Cardiac muscle cell (in vitro differentiated cells and primary cell): ENCODE measurements around the gene KRT76. TPM values are rescaled to one million over a fixed set of nuclear protein-coding genes. Genes with fewer than 3 reads are reported as not detected.
"Not testable (repeated sequence)": the region's sequence is repeated elsewhere in the genome, so short reads cannot be mapped to it uniquely, and the experiment has no call there.

Experiments used
- DNase-seq, 2 donors: peaks; one replicate each; pipeline versions ENCODE4 v3.0.0 to v3.0.0-alpha.2; 2010 to 2017; ENCODE audit warnings: low read depth in 1 of 2, low spot score in 1 of 2
- H3K27ac ChIP-seq: fragments of 200-600 bp; sonication (generic); 2 replicates; pipeline ENCODE4 v1.5.1; 2016
- H3K27me3 ChIP-seq: fragments of 200-600 bp; sonication (generic); 2 replicates; pipeline ENCODE4 v1.6.0; 2016; ENCODE audit warnings: control low read depth
- H3K36me3 ChIP-seq: fragments of 200-600 bp; sonication (generic); 2 replicates; pipeline ENCODE4 v1.5.1; 2016; ENCODE audit warnings: control low read depth
- H3K4me1 ChIP-seq: fragments of 200-600 bp; sonication (generic); 2 replicates; pipeline ENCODE4 v1.8.1; 2017; ENCODE audit warnings: low read depth, mild to moderate bottlenecking, mixed run types
- H3K4me3 ChIP-seq: fragments of 200-600 bp; sonication (generic); 2 replicates; pipeline ENCODE4 v1.5.1; 2016; ENCODE audit warnings: mild to moderate bottlenecking
- H3K9me3 ChIP-seq: fragments of 200-600 bp; sonication (generic); 2 replicates; pipeline ENCODE4 v1.5.1; 2017; ENCODE audit warnings: low read depth, mild to moderate bottlenecking, control low read depth
- polyA plus RNA-seq: library from polyadenylated mRNA; unstranded; fragments of >200 nt; fragmentation: Nextera tagmentation; extraction: Ambion mirVana; gene quantifications from 2 replicates; pipeline ENCODE4 v1.2.1, GENCODE V29; 2016
- total RNA-seq: library from RNA; depleted of rRNA; stranded (reverse); fragments of >200 nt; gene quantifications from 2 replicates; pipeline ENCODE4 v1.2.3, GENCODE V29; 2016
- TF ChIP-seq, protein P1 (sequence below): IDR thresholded peaks from 2 replicates; pipeline ENCODE4 v1.5.1; 2012; ENCODE audit warnings: low read depth, mild to moderate bottlenecking, low read length

The KRT76 gene
- total and polyA plus RNA-seq, 2 experiments from 2014 or later: not detected

DNA sequence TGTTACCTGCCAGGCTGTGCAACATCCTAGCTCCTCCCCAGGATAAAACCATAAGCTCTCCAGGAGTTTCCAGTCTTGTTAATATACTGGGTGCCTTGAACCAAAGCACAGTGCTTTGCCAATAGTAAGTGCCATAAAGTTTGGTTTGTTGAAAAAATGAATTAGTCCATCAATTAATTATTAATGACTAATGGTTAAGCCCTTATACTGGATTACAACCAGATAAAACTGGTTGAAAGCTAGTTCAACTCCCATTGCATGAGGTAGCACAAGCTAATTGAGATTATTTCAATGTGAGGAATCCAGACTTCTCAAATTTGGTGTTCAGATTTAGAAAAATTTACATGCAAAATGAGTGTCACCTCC lies 20.4 kb upstream of the KRT76 start:
- H3K27me3 ChIP-seq: peaks cover 14% of the 10 kb centered on the region
- H3K4me3 ChIP-seq: no peak overlapping the region
- H3K27ac ChIP-seq: no peak overlapping the region
- TF ChIP-seq, protein P1, sequence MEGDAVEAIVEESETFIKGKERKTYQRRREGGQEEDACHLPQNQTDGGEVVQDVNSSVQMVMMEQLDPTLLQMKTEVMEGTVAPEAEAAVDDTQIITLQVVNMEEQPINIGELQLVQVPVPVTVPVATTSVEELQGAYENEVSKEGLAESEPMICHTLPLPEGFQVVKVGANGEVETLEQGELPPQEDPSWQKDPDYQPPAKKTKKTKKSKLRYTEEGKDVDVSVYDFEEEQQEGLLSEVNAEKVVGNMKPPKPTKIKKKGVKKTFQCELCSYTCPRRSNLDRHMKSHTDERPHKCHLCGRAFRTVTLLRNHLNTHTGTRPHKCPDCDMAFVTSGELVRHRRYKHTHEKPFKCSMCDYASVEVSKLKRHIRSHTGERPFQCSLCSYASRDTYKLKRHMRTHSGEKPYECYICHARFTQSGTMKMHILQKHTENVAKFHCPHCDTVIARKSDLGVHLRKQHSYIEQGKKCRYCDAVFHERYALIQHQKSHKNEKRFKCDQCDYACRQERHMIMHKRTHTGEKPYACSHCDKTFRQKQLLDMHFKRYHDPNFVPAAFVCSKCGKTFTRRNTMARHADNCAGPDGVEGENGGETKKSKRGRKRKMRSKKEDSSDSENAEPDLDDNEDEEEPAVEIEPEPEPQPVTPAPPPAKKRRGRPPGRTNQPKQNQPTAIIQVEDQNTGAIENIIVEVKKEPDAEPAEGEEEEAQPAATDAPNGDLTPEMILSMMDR: no peak
- no peaks in the 10 kb centered on the region for H3K9me3 ChIP-seq
- no peaks in the 10 kb centered on the region for H3K4me1 ChIP-seq
- no peaks in the 10 kb centered on the region for H3K36me3 ChIP-seq
- no peak for DNase-seq

DNA sequence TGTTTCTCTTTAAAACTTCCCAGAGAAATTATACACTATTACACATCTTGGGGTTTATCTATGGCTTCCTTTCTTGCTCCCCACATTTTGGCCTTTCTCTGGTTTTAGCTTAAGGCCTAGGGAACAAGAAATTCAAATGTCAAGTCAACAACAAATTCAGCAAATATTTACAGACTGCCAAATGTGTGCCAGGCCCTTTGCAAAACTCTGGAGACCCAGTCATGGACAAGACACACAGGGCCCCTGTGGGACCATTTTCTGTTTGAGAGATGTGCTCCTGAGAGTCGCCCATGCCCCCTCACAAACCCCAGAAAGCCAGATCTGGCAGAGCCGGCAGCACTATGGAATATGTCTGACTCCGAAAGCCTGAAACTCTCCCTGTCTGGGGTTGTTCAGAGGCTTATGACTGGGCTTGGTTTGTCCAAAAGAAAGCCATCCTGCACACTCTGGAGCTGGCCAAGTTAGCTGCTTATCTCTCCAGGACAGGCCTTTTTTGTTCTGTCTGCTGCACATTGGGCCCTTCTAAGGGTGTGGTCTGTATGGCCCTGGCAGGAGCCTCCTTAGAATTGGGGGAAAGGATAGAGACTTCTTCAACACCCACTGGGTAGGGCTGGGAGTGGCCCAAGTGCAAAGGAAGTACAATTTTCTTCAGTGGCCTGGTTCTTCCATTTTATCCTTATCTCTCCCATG lies 19.8 kb upstream of the KRT76 start:
- no peaks in the 10 kb centered on the region for H3K4me1 ChIP-seq
- no peak for DNase-seq
- H3K9me3 ChIP-seq: no peaks in the 10 kb centered on the region
- peaks cover 18% of the 10 kb centered on the region for H3K27me3 ChIP-seq
- TF ChIP-seq, protein P1: no peak
- H3K4me3 ChIP-seq: no peak overlapping the region
- H3K27ac ChIP-seq: no peak overlapping the region
- H3K36me3 ChIP-seq: no peaks in the 10 kb centered on the region

DNA sequence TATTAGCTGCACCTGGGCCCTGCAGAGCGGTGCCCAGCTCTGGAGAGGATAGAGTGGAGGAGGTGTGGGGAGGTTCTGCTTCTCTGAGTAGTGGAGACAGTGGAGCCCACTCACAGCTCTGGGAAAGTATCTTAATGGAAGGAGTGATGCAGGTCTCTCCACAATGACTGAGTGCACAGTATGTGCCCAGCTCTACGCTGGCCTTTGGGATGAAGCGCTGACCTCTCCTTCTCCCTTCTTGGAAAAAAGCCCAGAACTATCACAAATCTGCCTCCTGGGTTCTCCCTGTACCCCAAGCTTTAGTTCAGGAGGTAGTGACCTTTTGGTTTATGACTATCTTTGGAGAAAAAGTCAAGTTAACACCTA lies 19.3 kb upstream of the KRT76 start:
- Histone ChIP-seq H3K27ac (no peak overlapping the region), H3K4me3 (no peak overlapping the region), H3K27me3 (peaks cover 18% of the 10 kb centered on the region), H3K36me3 (no peaks in the 10 kb centered on the region), H3K9me3 (no peaks in the 10 kb centered on the region), H3K4me1 (no peaks in the 10 kb centered on the region)
- DNase-seq: no peak
- TF ChIP-seq, protein P1: no peak

DNA sequence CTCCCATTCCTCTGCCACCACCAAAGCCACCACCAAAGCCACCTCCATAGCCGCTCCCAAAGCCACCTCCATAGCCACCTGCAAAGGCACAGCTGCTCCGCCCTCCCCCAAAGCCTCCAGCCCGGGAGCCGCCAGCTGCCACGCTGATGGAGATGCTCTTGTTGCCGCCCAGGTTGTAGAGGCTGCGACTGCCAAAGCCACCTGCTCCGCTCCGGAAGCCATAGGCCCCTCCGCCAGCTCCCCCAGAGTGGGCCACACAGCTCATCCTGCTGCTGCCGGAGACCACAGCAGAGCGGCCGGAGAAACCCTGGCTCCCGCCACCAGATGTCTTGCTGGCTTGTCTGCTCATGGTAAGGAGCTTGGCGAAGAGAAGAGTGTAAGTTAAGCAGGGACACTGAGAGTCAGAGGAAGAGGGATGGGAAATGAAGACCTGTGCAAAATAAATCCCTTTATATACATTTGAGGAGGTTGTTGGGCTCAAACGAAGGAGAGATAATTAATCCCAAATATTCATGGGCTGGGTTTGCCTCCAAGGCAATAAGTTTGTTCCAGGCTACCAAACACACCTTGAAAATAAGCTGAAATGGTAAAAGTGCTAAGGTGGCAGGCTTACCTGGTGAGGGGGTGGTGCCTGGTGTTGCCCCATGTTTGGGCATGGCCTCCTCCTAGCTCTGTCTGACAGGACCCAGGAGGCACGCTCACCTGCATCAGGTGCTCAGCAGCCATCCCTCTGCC lies 18.7 kb upstream of the KRT76 start, which contains the start of gene KRT3:
Gene KRT3 (minus strand): TSS at position 424 of the 735 bp plus-strand sequence. CDS start 75 bp downstream, at position 349.
- H3K4me3 ChIP-seq: no peak within 1 kb of the TSS
- H3K27me3 ChIP-seq: peaks cover 18% of the 10 kb centered on the region
- H3K27ac ChIP-seq: no peak within 1 kb of the TSS
- no peaks in the 10 kb centered on the region for H3K9me3 ChIP-seq
- TF ChIP-seq, protein P1: no peak
- H3K4me1 ChIP-seq: no peaks in the 10 kb centered on the region
- DNase-seq: no peak
- H3K36me3 ChIP-seq: no peaks in the 10 kb centered on the region

DNA sequence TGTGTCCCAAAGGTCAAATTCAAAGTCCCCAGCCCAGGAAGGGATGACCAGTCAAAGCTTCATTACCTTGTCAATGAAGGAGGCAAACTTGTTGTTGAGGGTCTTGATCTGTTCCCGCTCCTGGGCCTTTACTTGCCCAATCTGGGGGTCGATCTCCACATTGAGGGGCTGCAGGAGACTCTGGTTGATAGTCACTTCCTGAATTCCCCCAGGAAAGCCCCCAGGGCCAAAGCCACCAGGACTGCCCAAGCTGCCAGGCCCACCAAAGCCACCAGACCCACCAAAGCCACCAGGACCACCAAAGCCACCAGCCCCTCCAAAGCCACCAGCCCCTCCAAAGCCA lies 18.2 kb upstream of the KRT76 start:
- not testable (repeated sequence) for H3K4me3 ChIP-seq, H3K9me3 ChIP-seq, H3K36me3 ChIP-seq, DNase-seq, H3K4me1 ChIP-seq, H3K27ac ChIP-seq
- H3K27me3 ChIP-seq: peaks cover 24% of the 10 kb centered on the region
